DOHH2 (cell line): ENCODE measurements around the gene ASRGL1.

Experiments
- H3F3A ChIP-seq: fragments of 200-600 bp; sonication (generic), shearing (Covaris generic); 2 replicates; pipeline ENCODE4 v1.6.0; 2016; ENCODE audit warnings: antibody characterized with exemption, mild to moderate bottlenecking; ENCODE audit not compliant: control insufficient read depth, insufficient read depth
- H3K27ac ChIP-seq: fragments of 200-600 bp; sonication (generic); 2 replicates; pipeline ENCODE4 v1.5.1; 2014; ENCODE audit warnings: low read depth, mild to moderate bottlenecking, low read length, moderate library complexity
- H3K27me3 ChIP-seq: fragments of 200-600 bp; sonication (generic); 2 replicates; pipeline ENCODE4 v1.6.1; 2014; ENCODE audit warnings: mild to moderate bottlenecking, low read length, mixed read lengths; ENCODE audit not compliant: control insufficient read depth
- H3K36me3 ChIP-seq: fragments of 200-600 bp; sonication (generic); 2 replicates; pipeline ENCODE4 v1.6.1; 2014; ENCODE audit warnings: mild to moderate bottlenecking, low read length, moderate library complexity, mixed read lengths; ENCODE audit not compliant: control insufficient read depth
- H3K4me1 ChIP-seq: fragments of 200-600 bp; sonication (generic); 2 replicates; pipeline ENCODE4 v1.6.1; 2014; ENCODE audit warnings: mild to moderate bottlenecking, low read length, mixed read lengths; ENCODE audit not compliant: control insufficient read depth
- H3K4me2 ChIP-seq: fragments of 200-600 bp; sonication (generic); 2 replicates; pipeline ENCODE4 v1.6.0; 2014; ENCODE audit warnings: mild to moderate bottlenecking, low read length, moderate library complexity
- H3K4me3 ChIP-seq: fragments of 200-600 bp; sonication (generic); 2 replicates; pipeline ENCODE4 v1.5.1; 2014; ENCODE audit warnings: mild to moderate bottlenecking, low read length, mixed read lengths
- H3K79me2 ChIP-seq: fragments of 200-600 bp; sonication (generic); 2 replicates; pipeline ENCODE4 v1.6.1; 2014; ENCODE audit warnings: mild to moderate bottlenecking, low read length, mixed read lengths; ENCODE audit not compliant: control insufficient read depth
- H3K9me2 ChIP-seq: fragments of 200-600 bp; sonication (generic); replicated peaks from 2 replicates; pipeline ENCODE4 v1.6.1; 2014; ENCODE audit warnings: mild to moderate bottlenecking, low read length, mixed read lengths; ENCODE audit not compliant: control insufficient read depth
- H3K9me3 ChIP-seq: fragments of 200-600 bp; sonication (generic); 2 replicates; pipeline ENCODE4 v1.6.1; 2014; ENCODE audit warnings: antibody characterized with exemption, low read length, mixed read lengths; ENCODE audit not compliant: control insufficient read depth, insufficient read depth
- H4K20me1 ChIP-seq: fragments of 200-600 bp; sonication (generic); 2 replicates; pipeline ENCODE4 v1.6.0; 2014; ENCODE audit warnings: low read depth, mild to moderate bottlenecking, antibody characterized with exemption, low read length, moderate library complexity; ENCODE audit not compliant: control insufficient read depth, insufficient read depth
- CTCF ChIP-seq: fragments of 200-600 bp; sonication (generic); IDR thresholded peaks from one replicate; pipeline ENCODE4 v1.5.1; 2014; ENCODE audit warnings: antibody characterized with exemption, mild to moderate bottlenecking, low read depth, low read length; ENCODE audit not compliant: poor library complexity, severe bottlenecking
- EZH2phosphoT487 ChIP-seq: fragments of 200-600 bp; sonication (generic); IDR thresholded peaks from 2 replicates; pipeline ENCODE4 v1.6.1; 2017; ENCODE audit warnings: borderline replicate concordance, mild to moderate bottlenecking, antibody characterized with exemption, low read length, moderate library complexity, mixed read lengths

ASRGL1 gene

GRCh38 chr11:62400281-62400680 lies 63.0 kb downstream of the ASRGL1 start:
- Histone ChIP-seq H3F3A (no peaks in the 10 kb centered on the region), H3K9me3 (no peaks in the 10 kb centered on the region), H3K4me3 (no peak overlapping the region), H3K27me3 (peaks cover 3% of the 10 kb centered on the region; the same call in 1 of the 2 replicates), H3K36me3 (no peaks in the 10 kb centered on the region), H3K79me2 (no peaks in the 10 kb centered on the region), H3K9me2 (no peaks in the 10 kb centered on the region), H3K4me1 (no peaks in the 10 kb centered on the region), H3K27ac (no peak overlapping the region), H3K4me2 (no peak overlapping the region), H4K20me1 (0 out of 2 replicates have a peak, but pooled peaks cover 3% of the 10 kb centered on the region)
- TF ChIP-seq CTCF (no peak), EZH2phosphoT487 (no peak)

GRCh38 chr11:62400760-62401159 lies 63.5 kb downstream of the ASRGL1 start:
- no peaks in the 10 kb centered on the region for H3F3A ChIP-seq
- no peaks in the 10 kb centered on the region for H3K79me2 ChIP-seq
- no peak overlapping the region for H3K4me3 ChIP-seq
- H3K36me3 ChIP-seq: no peaks in the 10 kb centered on the region
- 0 out of 2 replicates have a peak, but pooled peaks cover 3% of the 10 kb centered on the region for H4K20me1 ChIP-seq
- no peak overlapping the region for H3K4me2 ChIP-seq
- no peak overlapping the region for H3K27ac ChIP-seq
- TF ChIP-seq EZH2phosphoT487: no peak
- H3K27me3 ChIP-seq: peaks cover 3% of the 10 kb centered on the region; the same call in 1 of the 2 replicates
- no peaks in the 10 kb centered on the region for H3K9me3 ChIP-seq
- no peaks in the 10 kb centered on the region for H3K9me2 ChIP-seq
- no peaks in the 10 kb centered on the region for H3K4me1 ChIP-seq

GRCh38 chr11:62401356-62401755 lies 64.1 kb downstream of the ASRGL1 start:
- Histone ChIP-seq H3K79me2 (no peaks in the 10 kb centered on the region), H3K9me2 (no peaks in the 10 kb centered on the region), H3K4me2 (no peak overlapping the region), H3K27ac (no peak overlapping the region), H4K20me1 (0 out of 2 replicates have a peak, but pooled peaks cover 3% of the 10 kb centered on the region), H3K9me3 (no peaks in the 10 kb centered on the region), H3K4me1 (no peaks in the 10 kb centered on the region), H3F3A (no peaks in the 10 kb centered on the region), H3K36me3 (no peaks in the 10 kb centered on the region), H3K4me3 (no peak overlapping the region), H3K27me3 (peaks cover 3% of the 10 kb centered on the region; the same call in 1 of the 2 replicates)
- TF ChIP-seq EZH2phosphoT487: no peak
- TF ChIP-seq CTCF: no peak

- peaks cover 3% of the 10 kb centered on the region; the same call in 1 of the 2 replicates for H3K27me3 ChIP-seq
- no peak overlapping the region for H3K27ac ChIP-seq
- 0 out of 2 replicates have a peak, but pooled peaks cover 3% of the 10 kb centered on the region for H4K20me1 ChIP-seq
- no peak overlapping the region for H3K4me3 ChIP-seq
- no peaks in the 10 kb centered on the region for H3K9me3 ChIP-seq
- no peaks in the 10 kb centered on the region for H3K4me1 ChIP-seq
- no peaks in the 10 kb centered on the region for H3K36me3 ChIP-seq
- H3K79me2 ChIP-seq: no peaks in the 10 kb centered on the region
- H3F3A ChIP-seq: no peaks in the 10 kb centered on the region
- TF ChIP-seq EZH2phosphoT487: no peak
- TF ChIP-seq CTCF: no peak
- no peak overlapping the region for H3K4me2 ChIP-seq
- H3K9me2 ChIP-seq: no peaks in the 10 kb centered on the region
Observed at GRCh38 chr11:62401811-62402210, 64.6 kb downstream of the ASRGL1 start.
